Stimulated activated CD4-positive, alpha-beta T cell treated with anti-CD3 and anti-CD28 coated beads, Interleukin-12 subunit alpha, Interleukin-12 subunit beta, amount 100 ng/mL, for 24 hours (primary cell): ENCODE measurements around the gene EN2.

ENCODE experiments used
- DNase-seq, 2 experiments: peaks; one replicate each; pipeline ENCODE4 v3.0.0-alpha.2; 2020; ENCODE audit warnings: low read depth in 2 of 2

EN2 gene

DNA sequence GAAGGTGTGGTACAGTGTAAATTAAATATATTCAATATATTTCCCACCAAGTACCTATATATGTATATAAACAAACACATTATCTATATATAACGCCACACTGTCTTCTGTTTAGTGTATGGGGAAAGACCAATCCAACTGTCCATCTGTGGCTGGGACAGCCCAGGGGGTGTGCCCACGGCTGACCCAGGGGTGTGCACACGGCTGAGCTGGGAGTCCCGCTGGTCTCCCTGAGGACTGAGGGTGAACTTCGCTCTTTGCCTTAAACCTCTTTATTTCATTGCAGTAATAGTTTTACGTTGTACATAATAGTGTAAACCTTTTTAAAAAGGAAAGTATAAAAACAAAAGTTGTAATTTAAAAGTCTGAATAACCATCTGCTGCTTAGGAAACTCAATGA lies 6.3 kb downstream of the EN2 start:
- no peak for DNase-seq

DNA sequence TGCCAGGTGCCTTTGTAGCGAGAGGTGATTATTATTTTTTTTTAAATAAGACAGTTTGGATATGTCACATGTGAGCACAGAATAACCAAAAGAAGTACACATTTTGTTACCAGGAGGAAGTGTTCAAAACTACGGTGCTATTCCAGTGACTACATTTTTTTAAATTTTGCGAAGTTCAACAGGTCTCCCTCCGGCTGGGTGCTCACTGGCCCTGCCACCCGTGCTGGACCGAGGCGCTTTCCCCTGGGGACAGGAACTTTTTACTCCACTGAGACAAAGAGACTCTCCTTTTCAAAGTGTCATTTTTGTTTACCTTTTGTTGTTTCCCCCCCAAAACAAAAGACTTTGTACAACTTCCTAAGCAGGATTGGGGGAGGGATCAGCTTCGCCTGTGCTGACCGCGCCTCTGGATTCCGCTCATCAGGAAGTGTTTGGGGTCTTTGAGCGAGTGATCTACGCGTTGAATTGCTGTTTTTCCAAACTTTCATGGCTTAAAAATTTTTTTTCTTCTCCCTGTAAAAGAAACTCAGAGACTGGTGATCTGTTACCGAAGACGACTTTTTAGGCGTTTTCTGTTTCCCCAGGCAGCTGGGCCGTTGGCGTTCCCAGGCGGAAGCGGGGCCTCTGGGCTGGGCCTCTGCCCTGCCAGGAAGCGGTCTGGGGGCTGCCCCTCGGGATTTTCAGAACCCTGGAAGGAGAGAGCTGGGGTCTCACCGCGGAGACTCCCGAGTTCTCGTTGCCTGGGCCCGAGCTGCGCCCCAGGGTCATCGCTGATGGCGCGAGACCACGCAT lies 7.2 kb downstream of the EN2 start:
- DNase-seq: no peak

DNA sequence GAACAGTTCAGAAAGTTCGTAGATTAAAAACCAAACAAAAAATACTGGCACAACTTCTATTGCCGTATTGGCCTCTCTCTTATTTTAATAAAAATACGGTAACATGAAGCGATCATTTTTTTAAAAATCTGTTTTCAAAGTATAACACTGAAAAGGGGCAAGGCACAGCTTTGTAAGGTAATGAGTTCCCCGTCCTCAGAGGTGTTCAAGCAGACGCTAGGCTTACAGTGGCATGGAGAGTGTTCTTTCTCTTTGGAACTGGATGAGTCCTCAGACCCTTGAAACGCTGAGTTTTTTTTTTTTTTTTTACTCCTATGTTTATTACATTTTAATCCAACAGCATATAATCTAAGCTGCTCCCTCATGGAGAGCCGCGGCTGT lies 7.8 kb downstream of the EN2 start:
- DNase-seq: no peak

DNA sequence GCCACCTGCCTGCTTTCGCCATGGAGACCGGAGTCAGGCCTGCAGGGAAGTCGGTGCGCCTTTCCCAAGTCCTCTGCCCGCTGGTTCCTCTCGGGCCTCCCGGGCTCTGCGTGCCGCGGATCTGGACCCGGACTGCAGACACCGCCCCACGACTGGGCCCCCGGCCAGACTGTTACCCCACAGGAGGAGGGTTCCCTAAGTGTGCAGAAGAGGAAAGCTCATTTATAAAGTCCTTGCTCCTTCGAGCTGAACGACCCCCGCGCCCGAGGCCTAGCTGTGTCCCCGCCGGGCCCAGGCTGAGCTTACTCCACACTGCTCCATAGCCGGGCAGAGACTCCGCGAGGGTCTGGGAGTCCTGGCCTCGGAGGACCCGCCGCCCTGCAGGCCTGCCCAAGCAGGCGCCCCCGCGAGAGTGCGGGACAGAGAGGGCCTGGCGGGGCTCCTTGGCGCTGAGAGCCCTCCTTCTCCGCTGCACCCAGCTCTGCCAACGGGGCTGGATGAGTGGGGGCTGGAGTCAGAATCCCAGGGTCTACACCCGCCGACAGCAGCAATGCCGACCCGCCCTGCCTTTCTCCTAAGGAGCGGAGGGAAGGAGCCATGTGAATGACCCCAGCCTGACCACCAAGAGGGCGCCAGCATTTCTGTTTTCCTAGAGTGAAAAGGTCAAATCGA lies 8.3 kb downstream of the EN2 start:
- no peak for DNase-seq

- DNase-seq: peak in 1 of 2 experiments; percentile 28
Measured at GRCh38 chr7:155466814-155467733, 9.1 kb downstream of the EN2 start.

- no peak for DNase-seq
Measured at GRCh38 chr7:155467846-155468784, 10.2 kb downstream of the EN2 start.

GRCh38 chr7:155468785-155469148 lies 10.8 kb downstream of the EN2 start:
- no peak for DNase-seq

GRCh38 chr7:155469311-155470185 lies 11.6 kb downstream of the EN2 start:
- no peak for DNase-seq

DNA sequence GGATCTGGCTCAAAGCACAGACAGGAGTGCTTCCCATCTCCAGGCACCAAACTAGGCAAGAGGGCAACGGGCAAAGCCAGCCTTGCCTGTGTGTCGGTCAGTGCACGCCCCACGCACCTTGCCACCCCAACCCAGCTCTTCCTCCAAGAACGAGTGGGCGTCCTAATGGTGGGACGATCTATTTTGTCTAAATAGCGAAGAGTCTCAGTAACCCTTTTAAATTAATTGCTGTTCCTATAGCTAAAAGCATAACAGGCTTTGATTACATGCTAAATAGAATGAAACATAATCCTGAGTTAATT lies 12.2 kb downstream of the EN2 start:
- DNase-seq: no peak

DNA sequence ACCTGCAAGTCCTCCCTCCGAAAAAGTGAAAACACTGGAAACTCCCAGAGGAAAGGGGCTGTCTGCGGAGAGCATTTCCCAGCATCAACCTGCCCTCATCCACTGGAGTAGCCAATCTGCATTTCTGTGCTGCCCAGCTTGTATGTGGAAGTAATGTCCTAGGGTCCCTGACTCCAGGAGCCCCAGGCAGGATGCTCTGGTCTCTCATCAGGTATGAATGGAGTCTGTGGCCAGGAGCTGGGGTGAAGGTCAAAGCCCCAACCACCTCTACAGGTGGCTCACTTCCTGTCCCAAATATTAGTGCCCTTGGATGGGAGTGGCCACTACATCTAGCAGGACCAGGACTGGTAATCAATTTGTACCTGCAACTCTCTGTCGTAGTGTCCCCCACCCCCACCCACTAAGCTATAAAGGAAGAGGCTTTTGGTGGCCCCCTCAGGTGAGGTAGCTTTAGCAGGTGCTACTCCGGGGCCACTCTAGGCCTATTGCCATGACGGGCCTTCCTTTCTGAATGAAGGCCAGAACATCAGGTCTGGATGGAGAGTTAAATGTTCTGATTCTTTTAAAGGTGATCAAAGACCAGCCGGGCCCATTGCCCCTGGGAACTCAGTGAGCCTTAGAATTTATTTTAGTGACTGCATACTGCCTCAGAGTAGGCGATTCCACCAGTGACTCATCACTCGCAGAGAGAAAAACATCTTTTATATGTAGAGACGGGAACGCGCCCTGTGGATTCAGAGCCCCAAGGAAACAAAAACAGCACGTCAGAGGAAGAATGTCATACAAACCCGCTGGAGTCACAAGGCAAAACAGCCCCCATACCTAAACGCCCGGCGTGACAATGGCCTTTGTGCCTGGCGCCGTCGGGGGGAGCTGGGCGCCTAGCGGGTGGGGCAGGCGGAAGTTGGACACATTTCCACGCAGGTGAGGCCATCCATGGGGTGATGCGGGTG lies 13.0 kb downstream of the EN2 start:
- DNase-seq: no peak

- DNase-seq: no peak
Measured at GRCh38 chr7:155471718-155472117, 13.8 kb downstream of the EN2 start.

- no peak for DNase-seq
Measured at GRCh38 chr7:155477476-155477875, 19.5 kb downstream of the EN2 start.

GRCh38 chr7:155481764-155482163 lies 23.8 kb downstream of the EN2 start:
- DNase-seq: no peak

DNA sequence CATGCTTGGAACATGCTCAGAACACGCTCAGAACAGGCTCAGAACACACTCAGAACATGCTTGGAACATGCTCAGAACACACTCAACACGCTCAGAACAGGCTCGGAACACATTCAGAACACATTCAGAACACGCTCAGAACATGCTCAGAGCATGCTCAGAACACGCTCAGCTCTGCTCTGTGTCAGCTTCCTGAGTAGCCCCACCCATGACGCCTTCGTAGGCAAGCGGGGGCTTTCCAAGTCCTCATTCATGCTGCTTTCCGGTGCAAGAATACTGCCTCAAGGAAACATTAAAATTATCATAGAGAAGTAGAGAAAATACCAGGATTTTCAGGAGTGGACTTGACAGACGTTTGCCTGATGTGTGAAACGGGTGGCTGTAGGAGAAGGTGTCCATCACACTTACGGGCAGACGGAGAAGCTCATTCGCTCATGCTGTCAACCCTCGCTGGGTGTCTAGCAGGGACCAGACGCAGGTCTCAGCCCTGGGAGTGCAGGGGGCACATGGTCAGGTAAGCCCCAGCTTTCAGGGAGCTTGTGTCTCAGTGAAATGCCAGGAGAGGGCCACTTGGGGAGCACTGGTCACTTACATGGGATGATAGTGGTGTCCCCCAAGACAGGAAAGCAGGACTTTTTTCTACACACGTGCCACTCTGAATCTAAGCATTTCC lies 24.7 kb downstream of the EN2 start:
- no peak for DNase-seq

DNA sequence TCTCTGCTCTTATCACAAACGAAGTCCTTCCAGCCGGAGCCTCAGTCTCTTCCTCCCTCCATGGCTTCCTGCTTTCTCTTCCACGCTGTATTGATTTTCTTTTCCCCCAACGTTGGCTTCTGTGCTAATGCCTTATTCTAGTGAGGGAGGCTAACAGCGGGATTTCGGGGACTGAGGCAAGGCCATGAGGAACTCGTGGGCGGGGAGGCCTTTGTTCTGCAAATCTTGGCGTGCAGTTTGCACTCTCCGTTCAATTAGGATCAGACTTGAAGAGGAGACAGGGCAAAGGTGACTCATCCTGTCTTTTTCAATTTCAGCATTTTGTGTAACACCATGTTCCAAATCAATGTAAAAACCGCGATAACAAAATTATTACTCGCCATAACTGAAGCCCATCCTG lies 25.3 kb downstream of the EN2 start:
- no peak for DNase-seq

- no peak for DNase-seq
Measured at GRCh38 chr7:155483868-155484325, 26.0 kb downstream of the EN2 start.

- no peak for DNase-seq
Measured at GRCh38 chr7:155484483-155485399, 26.8 kb downstream of the EN2 start.
